ENCODE results near the gene NDST1. TPM values are rescaled to one million over a fixed set of nuclear protein-coding genes. Genes with fewer than 3 reads are reported as not detected.

NDST1 gene
- total RNA-seq, 1 experiment from 2014 or later = 33.1 TPM

GRCh38 chr5:150561571-150562275 is 53.8 kb downstream of the NDST1 start:
- TF ChIP-seq EGR1 (IDR thresholded peaks at IDR 0.05; ENCODE audit: low read depth) (no peak), CEBPB (IDR thresholded peaks at IDR 0.05; ENCODE audit: low read depth) (no peak), JUND (IDR thresholded peaks at IDR 0.05) (no peak), CBX3 (IDR thresholded peaks at IDR 0.05; ENCODE audit: low read depth) (no peak), ZBTB33 (IDR thresholded peaks at IDR 0.05; ENCODE audit: extremely low read depth, insufficient replicate concordance, low read length) (no peak), CTCF (IDR thresholded peaks at IDR 0.05 in 2 of 3, conservative IDR thresholded peaks at IDR 0.05 in 1 of 3; ENCODE audit: borderline replicate concordance in 1 of 3, insufficient read depth in 1 of 3, low read depth in 2 of 3, low read length in 2 of 3) (no peak), ATF3 (IDR thresholded peaks at IDR 0.05) (no peak), FOSL1 (IDR thresholded peaks at IDR 0.05; ENCODE audit: low read depth) (no peak), EZH2 (IDR thresholded peaks at IDR 0.05) (no peak), SRF (IDR thresholded peaks at IDR 0.05; ENCODE audit: low read depth) (no peak), RAD21 (IDR thresholded peaks at IDR 0.05; ENCODE audit: low read depth) (no peak), POLR2AphosphoS5 (IDR thresholded peaks at IDR 0.05; ENCODE audit: low read depth, low read length) (no peak), POLR2A (IDR thresholded peaks at IDR 0.05; ENCODE audit: borderline replicate concordance, extremely low read depth, insufficient read depth, insufficient read length) (no peak), SP1 (IDR thresholded peaks at IDR 0.05; ENCODE audit: low read depth) (no peak)
- no peak for ATAC-seq
- Histone ChIP-seq H3K27me3 (ENCODE audit: insufficient read depth, low read length) (no peaks in the 10 kb centered on the region), H2AFZ (ENCODE audit: low read depth, low read length, poor library complexity, severe bottlenecking) (no peak overlapping the region), H3K4me3 (replicated peaks in 1 of 2; ENCODE audit: low read depth in 1 of 2, low read length in 2 of 2) (no peak overlapping the region), H3K4me1 (ENCODE audit: control insufficient read depth in 1 of 2, insufficient read depth in 2 of 2, low read length in 2 of 2) (peaks cover 3 to 7% of the 10 kb centered on the region in 2 experiments; a peak in 2 of 4 replicates), H3K4me2 (ENCODE audit: low read length) (no peak overlapping the region), H3K9me3 (ENCODE audit: control insufficient read depth in 1 of 2, insufficient read depth in 1 of 2, low read depth in 1 of 2, low read length in 2 of 2) (no peaks in the 10 kb centered on the region), H3K79me2 (ENCODE audit: insufficient read depth, low read length) (no peaks in the 10 kb centered on the region), H3K36me3 (ENCODE audit: control insufficient read depth in 1 of 2, insufficient read depth in 2 of 2, low read length in 2 of 2) (no peaks in the 10 kb centered on the region), H3K9me2 (ENCODE audit: insufficient read depth) (no peaks in the 10 kb centered on the region), H3K27ac (ENCODE audit: low read depth, low read length) (no peak overlapping the region), H3K9ac (ENCODE audit: low read length) (no peak overlapping the region), H4K20me1 (ENCODE audit: insufficient read depth) (no peaks in the 10 kb centered on the region)
- BruUV-seq (replicated peaks) = no TSS peak
- ChIA-PET CTCF (interaction anchor here (1.1 to 3.2 kb wide), 7 partner anchors 13 to 285 kb away, joined by 3 to 26 read pairs (median 4); partner anchors contain the start of genes IRGM and RBM22), POLR2A (no interaction called here), RAD21 (ENCODE audit: low non-redundant PET in 1 of 2, low total read pairs in 2 of 2, uncharacterized antibody in 2 of 2, unreplicated experiment in 2 of 2) (interaction anchor here in 1 of 2 experiments (1.0 kb wide), 1 partner anchor 285 kb away, joined by 3 read pairs; the partner anchor contains the start of gene IRGM)
- no peak for DNase-seq (ENCODE audit: low read depth, low spot score)
- intact Hi-C loops (cut with micrococcal nuclease) = loop anchor here (1.0 to 5.0 kb wide), 5 partner anchors 139 to 426 kb away; partner anchors contain the start of genes RBM22 and SMIM3
